DND-41 (cell line): Measurements from ENCODE around the gene ZFPM1.
A peak's percentile ranks its signal among the peaks of the same experiment; 100 is the strongest.

Experiments used
- ATAC-seq: fragments of 200-7000 bp; cut with Tn5 transposase; 3 replicates; pipeline ENCODE4 v1.9.1; 2021; ENCODE audit warnings: low read depth; ENCODE audit not compliant: insufficient read depth
- DNase-seq: peaks from one replicate; pipeline ENCODE4 v3.0.0-alpha.2; 2020
- H2AFZ ChIP-seq: 2 replicates; pipeline ENCODE4 v1.6.0; 2012; ENCODE audit warnings: low read depth, low read length
- H3K27ac ChIP-seq: 2 replicates; pipeline ENCODE4 v1.5.1; 2012; ENCODE audit warnings: low read length, inconsistent platforms
- H3K27me3 ChIP-seq: fragments of 200-600 bp; sonication (generic); 2 replicates; pipeline ENCODE4 v1.6.0; 2012; ENCODE audit warnings: low read length, mild to moderate bottlenecking, inconsistent platforms; ENCODE audit not compliant: insufficient read depth, poor library complexity
- H3K36me3 ChIP-seq: 2 replicates; pipeline ENCODE4 v1.5.1; 2012; ENCODE audit warnings: low read length, inconsistent platforms; ENCODE audit not compliant: insufficient read depth
- H3K4me1 ChIP-seq: 2 replicates; pipeline ENCODE4 v1.5.1; 2012; ENCODE audit warnings: mild to moderate bottlenecking, low read length; ENCODE audit not compliant: insufficient read depth
- H3K4me2 ChIP-seq: 2 replicates; pipeline ENCODE4 v1.6.0; 2012; ENCODE audit warnings: mild to moderate bottlenecking, moderate library complexity, low read length, inconsistent platforms; ENCODE audit not compliant: insufficient read depth
- H3K4me3 ChIP-seq, 2 experiments: fragments of 200-600 bp in 1 of 2; shearing (Covaris generic) in 1 of 2; 2 replicates each; pipeline ENCODE4 v1.5.1; 2012 to 2016; ENCODE audit warnings: inconsistent platforms in 2 of 2, low read length in 2 of 2, mild to moderate bottlenecking in 2 of 2, low read depth in 1 of 2, moderate library complexity in 1 of 2
- H3K79me2 ChIP-seq: 2 replicates; pipeline ENCODE4 v1.6.0; 2012; ENCODE audit warnings: low read length, inconsistent platforms; ENCODE audit not compliant: insufficient read depth
- H3K9ac ChIP-seq: 2 replicates; pipeline ENCODE4 v1.6.0; 2012; ENCODE audit warnings: low read depth, mild to moderate bottlenecking, inconsistent platforms, low read length, moderate library complexity
- H3K9me3 ChIP-seq: 2 replicates; pipeline ENCODE4 v1.5.1; 2012; ENCODE audit warnings: low read length, moderate library complexity, mild to moderate bottlenecking, inconsistent platforms; ENCODE audit not compliant: insufficient read depth, severe bottlenecking
- H4K20me1 ChIP-seq: 2 replicates; pipeline ENCODE4 v1.6.0; 2012; ENCODE audit warnings: low read length; ENCODE audit not compliant: insufficient read depth
- EZH2 ChIP-seq: IDR thresholded peaks from 3 replicates; pipeline ENCODE4 v1.6.1; 2012; ENCODE audit warnings: borderline replicate concordance, low read depth, mild to moderate bottlenecking, moderate library complexity, low read length, inconsistent platforms; ENCODE audit not compliant: severe bottlenecking
- TF ChIP-seq, protein P1 (sequence below): IDR thresholded peaks from 2 replicates; pipeline ENCODE4 v1.5.1; 2012; ENCODE audit warnings: borderline replicate concordance, low read length, moderate library complexity, mild to moderate bottlenecking; ENCODE audit not compliant: poor library complexity, severe bottlenecking; ENCODE audit errors: extremely low read depth

The ZFPM1 gene

DNA sequence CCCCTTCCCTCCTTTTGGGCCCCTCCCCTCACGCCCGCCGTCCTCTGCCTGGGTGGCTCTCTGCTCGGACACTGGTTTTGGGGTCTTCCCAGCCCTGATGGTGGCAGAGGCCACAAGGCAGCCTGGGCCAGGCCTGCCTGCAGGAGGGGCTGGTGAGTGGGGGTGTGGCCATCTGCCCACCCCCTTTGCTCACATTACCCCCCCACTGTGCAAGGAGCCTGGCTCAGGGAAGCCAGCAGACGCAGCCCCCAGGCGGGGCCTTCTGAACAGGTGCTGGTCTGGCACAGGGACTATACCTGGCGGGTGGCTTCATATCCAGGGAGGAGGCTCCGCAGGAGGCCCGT is 10.7 kb upstream of the ZFPM1 start:
- peaks cover 5% of the 10 kb centered on the region; the same call in 1 of the 2 replicates for H3K4me1 ChIP-seq
- H3K36me3 ChIP-seq, result no peaks in the 10 kb centered on the region
- ATAC-seq, result no peak
- no peak overlapping the region for H3K4me3 ChIP-seq
- H3K9ac ChIP-seq, result no peak overlapping the region
- no peak overlapping the region for H2AFZ ChIP-seq
- H3K9me3 ChIP-seq, result no peaks in the 10 kb centered on the region
- no peak overlapping the region for H3K4me2 ChIP-seq
- TF ChIP-seq, protein P1, sequence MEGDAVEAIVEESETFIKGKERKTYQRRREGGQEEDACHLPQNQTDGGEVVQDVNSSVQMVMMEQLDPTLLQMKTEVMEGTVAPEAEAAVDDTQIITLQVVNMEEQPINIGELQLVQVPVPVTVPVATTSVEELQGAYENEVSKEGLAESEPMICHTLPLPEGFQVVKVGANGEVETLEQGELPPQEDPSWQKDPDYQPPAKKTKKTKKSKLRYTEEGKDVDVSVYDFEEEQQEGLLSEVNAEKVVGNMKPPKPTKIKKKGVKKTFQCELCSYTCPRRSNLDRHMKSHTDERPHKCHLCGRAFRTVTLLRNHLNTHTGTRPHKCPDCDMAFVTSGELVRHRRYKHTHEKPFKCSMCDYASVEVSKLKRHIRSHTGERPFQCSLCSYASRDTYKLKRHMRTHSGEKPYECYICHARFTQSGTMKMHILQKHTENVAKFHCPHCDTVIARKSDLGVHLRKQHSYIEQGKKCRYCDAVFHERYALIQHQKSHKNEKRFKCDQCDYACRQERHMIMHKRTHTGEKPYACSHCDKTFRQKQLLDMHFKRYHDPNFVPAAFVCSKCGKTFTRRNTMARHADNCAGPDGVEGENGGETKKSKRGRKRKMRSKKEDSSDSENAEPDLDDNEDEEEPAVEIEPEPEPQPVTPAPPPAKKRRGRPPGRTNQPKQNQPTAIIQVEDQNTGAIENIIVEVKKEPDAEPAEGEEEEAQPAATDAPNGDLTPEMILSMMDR, result no peak
- no peak for TF ChIP-seq EZH2
- peaks cover 22% of the 10 kb centered on the region for H4K20me1 ChIP-seq
- H3K79me2 ChIP-seq, result no peaks in the 10 kb centered on the region
- H3K27ac ChIP-seq, result no peak overlapping the region
- H3K27me3 ChIP-seq, result no peaks in the 10 kb centered on the region
- no peak for DNase-seq

GRCh38 chr16:88442727-88443576 is 10.1 kb upstream of the ZFPM1 start:
- no peak overlapping the region for H3K27ac ChIP-seq
- H3K4me1 ChIP-seq, result peaks cover 5% of the 10 kb centered on the region; the same call in 1 of the 2 replicates
- DNase-seq, result peak; percentile 66
- peaks cover 19% of the 10 kb centered on the region for H4K20me1 ChIP-seq
- H3K36me3 ChIP-seq, result no peaks in the 10 kb centered on the region
- no peaks in the 10 kb centered on the region for H3K27me3 ChIP-seq
- ATAC-seq, result peak; percentile 86
- H3K79me2 ChIP-seq, result no peaks in the 10 kb centered on the region
- no peak overlapping the region for H2AFZ ChIP-seq
- TF ChIP-seq, protein P1, result peak; percentile 93
- TF ChIP-seq EZH2, result no peak
- H3K4me3 ChIP-seq, result no peak overlapping the region
- H3K9me3 ChIP-seq, result no peaks in the 10 kb centered on the region
- no peak overlapping the region for H3K9ac ChIP-seq
- no peak overlapping the region for H3K4me2 ChIP-seq

- DNase-seq (no peak), ATAC-seq (no peak)
- Histone ChIP-seq H3K4me3 (no peak overlapping the region), H3K27me3 (no peaks in the 10 kb centered on the region), H3K79me2 (no peaks in the 10 kb centered on the region), H3K9me3 (no peaks in the 10 kb centered on the region), H2AFZ (no peak overlapping the region), H3K4me2 (no peak overlapping the region), H3K4me1 (peaks cover 5% of the 10 kb centered on the region; the same call in 1 of the 2 replicates), H3K36me3 (no peaks in the 10 kb centered on the region), H3K9ac (no peak overlapping the region), H3K27ac (no peak overlapping the region), H4K20me1 (peaks cover 24% of the 10 kb centered on the region)
- TF ChIP-seq, protein P1, result no peak
- TF ChIP-seq EZH2, result no peak
These were observed 8.1 kb upstream of the ZFPM1 start for GRCh38 chr16:88444826-88445582.
